ENCODE data around the gene MAST2. TPM values are rescaled to one million over a fixed set of nuclear protein-coding genes. Genes with fewer than 3 reads are reported as not detected.
A peak's percentile ranks its signal among the peaks of the same experiment; 100 is the strongest.

MAST2 gene
- total and polyA plus RNA-seq, 2 of the 13 experiments (the other 11 are each of a cell fraction or from before 2014, with no cell fraction given): 15.3 to 23.0 TPM

DNA sequence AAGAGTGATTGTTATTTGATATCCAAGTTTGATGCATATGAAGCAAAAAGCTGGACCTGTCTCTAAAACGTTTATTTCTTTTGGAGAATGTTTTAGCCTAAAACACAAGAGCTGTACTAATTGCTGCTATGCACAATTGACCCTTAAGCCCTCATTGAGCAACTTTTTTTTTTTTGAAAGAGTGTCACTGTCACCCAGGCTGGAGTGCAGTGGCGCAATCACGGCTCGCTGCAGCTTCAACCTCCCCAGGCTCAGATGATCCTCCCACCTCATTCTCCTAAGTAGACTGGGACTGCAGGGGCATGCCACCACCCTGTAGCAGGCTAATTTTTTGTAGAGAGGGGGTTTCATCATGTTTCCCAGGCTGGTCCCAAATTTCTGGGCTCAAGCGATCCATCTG, 199.9 kb downstream of the MAST2 start (continued):
- TF ChIP-seq ZNF878 (CRISPR knock-in tag; IDR thresholded peaks at IDR 0.05): no peak
- peak; percentile 86 for TF ChIP-seq ZNF292 (CRISPR knock-in tag; IDR thresholded peaks at IDR 0.05; ENCODE audit: borderline replicate concordance, low read depth)
- no peak for TF ChIP-seq ZNF329 (CRISPR knock-in tag; IDR thresholded peaks at IDR 0.05; ENCODE audit: low read depth)
- TF ChIP-seq KLF9 (CRISPR knock-in tag; IDR thresholded peaks at IDR 0.05; ENCODE audit: low read depth): no peak
- no peak for TF ChIP-seq XBP1 (CRISPR knock-in tag; IDR thresholded peaks at IDR 0.05)
- TF ChIP-seq KDM3A (CRISPR knock-in tag; IDR thresholded peaks at IDR 0.05; ENCODE audit: low read depth): no peak
- no peak for TF ChIP-seq TOPORS (CRISPR knock-in tag; IDR thresholded peaks at IDR 0.05)
- TF ChIP-seq HDAC6 (IDR thresholded peaks at IDR 0.05; ENCODE audit: low read depth, low read length): no peak
- TF ChIP-seq NCOR1 (IDR thresholded peaks at IDR 0.05; ENCODE audit: borderline replicate concordance, low read length): no peak
- no peak for TF ChIP-seq WIZ (CRISPR knock-in tag; IDR thresholded peaks at IDR 0.05)
- 0 out of 2 replicates have a peak, but pooled peaks have one; percentile 51 for TF ChIP-seq MEIS1 (CRISPR knock-in tag; IDR thresholded peaks at IDR 0.05; ENCODE audit: borderline replicate concordance)
- peak; percentile 94 for TF ChIP-seq CEBPB (IDR thresholded peaks at IDR 0.05; ENCODE audit: borderline replicate concordance, low read depth, low read length)
- TF ChIP-seq ZNF773 (CRISPR knock-in tag; IDR thresholded peaks at IDR 0.05; ENCODE audit: borderline replicate concordance): no peak
- no peak for TF ChIP-seq ZSCAN31 (CRISPR knock-in tag; IDR thresholded peaks at IDR 0.05; ENCODE audit: low read depth)
- TF ChIP-seq NR2F6 (IDR thresholded peaks at IDR 0.05): peak; percentile 70
- peak; percentile 72 for TF ChIP-seq NR2F6 (CRISPR knock-in tag; IDR thresholded peaks at IDR 0.05)
- TF ChIP-seq ZNF776 (CRISPR knock-in tag; IDR thresholded peaks at IDR 0.05): no peak
- 0 out of 2 replicates have a peak, but pooled peaks have one; percentile 26 for TF ChIP-seq FOXC1 (CRISPR knock-in tag; IDR thresholded peaks at IDR 0.05; ENCODE audit: borderline replicate concordance)
- no peak for TF ChIP-seq TSC22D2 (CRISPR knock-in tag; IDR thresholded peaks at IDR 0.05; ENCODE audit: borderline replicate concordance)
- TF ChIP-seq ZC3H4 (CRISPR knock-in tag; IDR thresholded peaks at IDR 0.05; ENCODE audit: borderline replicate concordance): no peak
- TF ChIP-seq, protein P1, sequence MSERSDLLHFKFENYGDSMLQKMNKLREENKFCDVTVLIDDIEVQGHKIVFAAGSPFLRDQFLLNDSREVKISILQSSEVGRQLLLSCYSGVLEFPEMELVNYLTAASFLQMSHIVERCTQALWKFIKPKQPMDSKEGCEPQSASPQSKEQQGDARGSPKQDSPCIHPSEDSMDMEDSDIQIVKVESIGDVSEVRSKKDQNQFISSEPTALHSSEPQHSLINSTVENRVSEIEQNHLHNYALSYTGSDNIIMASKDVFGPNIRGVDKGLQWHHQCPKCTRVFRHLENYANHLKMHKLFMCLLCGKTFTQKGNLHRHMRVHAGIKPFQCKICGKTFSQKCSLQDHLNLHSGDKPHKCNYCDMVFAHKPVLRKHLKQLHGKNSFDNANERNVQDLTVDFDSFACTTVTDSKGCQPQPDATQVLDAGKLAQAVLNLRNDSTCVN (CRISPR knock-in tag; IDR thresholded peaks at IDR 0.05; ENCODE audit: borderline replicate concordance): no peak
- no peak for TF ChIP-seq SRSF1 (optimal IDR thresholded peaks at IDR 0.05; ENCODE audit: low read depth, low read length)
- TF ChIP-seq, protein P2, sequence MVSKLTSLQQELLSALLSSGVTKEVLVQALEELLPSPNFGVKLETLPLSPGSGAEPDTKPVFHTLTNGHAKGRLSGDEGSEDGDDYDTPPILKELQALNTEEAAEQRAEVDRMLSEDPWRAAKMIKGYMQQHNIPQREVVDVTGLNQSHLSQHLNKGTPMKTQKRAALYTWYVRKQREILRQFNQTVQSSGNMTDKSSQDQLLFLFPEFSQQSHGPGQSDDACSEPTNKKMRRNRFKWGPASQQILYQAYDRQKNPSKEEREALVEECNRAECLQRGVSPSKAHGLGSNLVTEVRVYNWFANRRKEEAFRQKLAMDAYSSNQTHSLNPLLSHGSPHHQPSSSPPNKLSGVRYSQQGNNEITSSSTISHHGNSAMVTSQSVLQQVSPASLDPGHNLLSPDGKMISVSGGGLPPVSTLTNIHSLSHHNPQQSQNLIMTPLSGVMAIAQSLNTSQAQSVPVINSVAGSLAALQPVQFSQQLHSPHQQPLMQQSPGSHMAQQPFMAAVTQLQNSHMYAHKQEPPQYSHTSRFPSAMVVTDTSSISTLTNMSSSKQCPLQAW (CRISPR knock-in tag; IDR thresholded peaks at IDR 0.05): no peak
- TF ChIP-seq TOE1 (CRISPR knock-in tag; IDR thresholded peaks at IDR 0.05): no peak
- TF ChIP-seq, protein P3, sequence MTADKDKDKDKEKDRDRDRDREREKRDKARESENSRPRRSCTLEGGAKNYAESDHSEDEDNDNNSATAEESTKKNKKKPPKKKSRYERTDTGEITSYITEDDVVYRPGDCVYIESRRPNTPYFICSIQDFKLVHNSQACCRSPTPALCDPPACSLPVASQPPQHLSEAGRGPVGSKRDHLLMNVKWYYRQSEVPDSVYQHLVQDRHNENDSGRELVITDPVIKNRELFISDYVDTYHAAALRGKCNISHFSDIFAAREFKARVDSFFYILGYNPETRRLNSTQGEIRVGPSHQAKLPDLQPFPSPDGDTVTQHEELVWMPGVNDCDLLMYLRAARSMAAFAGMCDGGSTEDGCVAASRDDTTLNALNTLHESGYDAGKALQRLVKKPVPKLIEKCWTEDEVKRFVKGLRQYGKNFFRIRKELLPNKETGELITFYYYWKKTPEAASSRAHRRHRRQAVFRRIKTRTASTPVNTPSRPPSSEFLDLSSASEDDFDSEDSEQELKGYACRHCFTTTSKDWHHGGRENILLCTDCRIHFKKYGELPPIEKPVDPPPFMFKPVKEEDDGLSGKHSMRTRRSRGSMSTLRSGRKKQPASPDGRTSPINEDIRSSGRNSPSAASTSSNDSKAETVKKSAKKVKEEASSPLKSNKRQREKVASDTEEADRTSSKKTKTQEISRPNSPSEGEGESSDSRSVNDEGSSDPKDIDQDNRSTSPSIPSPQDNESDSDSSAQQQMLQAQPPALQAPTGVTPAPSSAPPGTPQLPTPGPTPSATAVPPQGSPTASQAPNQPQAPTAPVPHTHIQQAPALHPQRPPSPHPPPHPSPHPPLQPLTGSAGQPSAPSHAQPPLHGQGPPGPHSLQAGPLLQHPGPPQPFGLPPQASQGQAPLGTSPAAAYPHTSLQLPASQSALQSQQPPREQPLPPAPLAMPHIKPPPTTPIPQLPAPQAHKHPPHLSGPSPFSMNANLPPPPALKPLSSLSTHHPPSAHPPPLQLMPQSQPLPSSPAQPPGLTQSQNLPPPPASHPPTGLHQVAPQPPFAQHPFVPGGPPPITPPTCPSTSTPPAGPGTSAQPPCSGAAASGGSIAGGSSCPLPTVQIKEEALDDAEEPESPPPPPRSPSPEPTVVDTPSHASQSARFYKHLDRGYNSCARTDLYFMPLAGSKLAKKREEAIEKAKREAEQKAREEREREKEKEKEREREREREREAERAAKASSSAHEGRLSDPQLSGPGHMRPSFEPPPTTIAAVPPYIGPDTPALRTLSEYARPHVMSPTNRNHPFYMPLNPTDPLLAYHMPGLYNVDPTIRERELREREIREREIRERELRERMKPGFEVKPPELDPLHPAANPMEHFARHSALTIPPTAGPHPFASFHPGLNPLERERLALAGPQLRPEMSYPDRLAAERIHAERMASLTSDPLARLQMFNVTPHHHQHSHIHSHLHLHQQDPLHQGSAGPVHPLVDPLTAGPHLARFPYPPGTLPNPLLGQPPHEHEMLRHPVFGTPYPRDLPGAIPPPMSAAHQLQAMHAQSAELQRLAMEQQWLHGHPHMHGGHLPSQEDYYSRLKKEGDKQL (CRISPR knock-in tag; IDR thresholded peaks at IDR 0.05; ENCODE audit: low read depth): no peak

All from HepG2 (cell line).